C4-2B (cell line): ENCODE measurements around the gene PDCL3.

ENCODE experiments used
- CTCF ChIP-seq: fragments of 450-650 bp; conservative IDR thresholded peaks from 2 replicates; pipeline ENCODE4 v1.5.1; 2017; ENCODE audit warnings: mild to moderate bottlenecking
- ZFX ChIP-seq: fragments of 450-650 bp; IDR thresholded peaks from 2 replicates; pipeline ENCODE4 v1.6.1; 2017

DNA sequence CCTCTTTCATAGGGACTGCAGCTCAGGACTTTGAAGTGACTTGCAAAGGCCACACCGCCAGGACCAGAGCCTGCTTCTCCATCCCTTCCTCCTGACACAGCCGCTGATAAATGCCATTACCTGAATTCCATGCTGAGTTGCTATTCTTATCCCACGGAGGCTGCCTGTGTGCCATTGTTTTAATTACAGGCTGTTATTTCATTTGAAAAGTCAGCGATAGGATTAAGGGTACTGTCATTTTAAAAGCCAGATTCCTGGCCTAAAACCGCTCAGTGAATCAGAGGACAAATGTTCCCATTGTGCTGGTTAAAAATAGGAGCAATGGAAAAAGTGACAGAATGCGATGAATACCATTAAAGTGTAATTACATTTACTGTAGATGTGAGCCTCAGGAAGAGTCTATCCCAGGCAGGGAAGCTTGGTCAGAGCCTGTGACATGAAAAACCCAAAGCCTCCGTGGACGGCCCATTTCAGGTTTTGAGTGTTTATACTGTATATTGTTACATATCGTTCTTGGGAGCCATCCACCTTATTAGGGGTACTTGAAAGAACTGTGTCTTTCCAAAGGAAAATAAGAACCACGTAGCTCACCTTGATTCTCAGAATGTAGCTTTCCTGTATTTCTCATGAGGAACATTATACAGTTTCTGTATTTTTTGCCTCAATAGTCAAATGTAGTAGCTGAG is 41.3 kb downstream of the PDCL3 start:
- TF ChIP-seq CTCF (no peak), ZFX (no peak)
